A549 (cell line): ENCODE results near the gene CCDC97. TPM values are rescaled to one million over a fixed set of nuclear protein-coding genes. Genes with fewer than 3 reads are reported as not detected.

Experiments used
- ATAC-seq, 2 experiments: fragments of 200-7000 bp in 1 of 2; fragments of >200 bp in 1 of 2; cut with Nextera tagmentation in 1 of 2; cut with Tn5 transposase in 1 of 2; 3 replicates each; pipeline versions ENCODE4 v1.8.0 to v1.9.1; 2018 to 2020; ENCODE audit warnings: mild to moderate bottlenecking in 1 of 2, moderate library complexity in 1 of 2
- CTCF ChIA-PET: fragments of 300-600 bp; sonication (Branson Sonifier 250); formaldehyde crosslinking; extraction: SDS; loops from one replicate; lab custom pipeline; 2021; ENCODE audit warnings: antibody characterized with exemption, inconsistent platforms; lab: Yijun Ruan, JAX
- POLR2A ChIA-PET: fragments of 350-600 bp; formaldehyde crosslinking; extraction: SDS; loops from one replicate; lab custom pipeline; 2021; ENCODE audit warnings: antibody characterized with exemption, inconsistent platforms; lab: Yijun Ruan, JAX
- DNase-seq, 2 experiments: peaks; one replicate each; pipeline versions ENCODE4 v3.0.0 to v3.0.0-alpha.2; 2011 to 2016; ENCODE audit warnings: low read depth in 1 of 2, low spot score in 1 of 2
- FAIRE-seq: peaks from 2 replicates; lab custom pipeline; 2011; peaks lifted over from hg19 to GRCh38; lab: Jason Lieb, UNC
- H3K27ac ChIP-seq, 2 experiments: fragments of >200 bp; sonication (Bioruptor Twin); formaldehyde crosslinking; 3 replicates each; pipeline ENCODE4 v1.5.1; 2016 to 2017
- H3K4me1 ChIP-seq: fragments of >200 bp; sonication (Bioruptor Twin); formaldehyde crosslinking; 3 replicates; pipeline ENCODE4 v1.6.1; 2016
- H3K4me2 ChIP-seq: fragments of >200 bp; sonication (Bioruptor Twin); formaldehyde crosslinking; 3 replicates; pipeline ENCODE4 v1.6.1; 2016
- H3K4me3 ChIP-seq: fragments of >200 bp; sonication (Bioruptor Twin); formaldehyde crosslinking; 3 replicates; pipeline ENCODE4 v1.5.1; 2016
- H3K9me3 ChIP-seq: fragments of >200 bp; sonication (Bioruptor Twin); formaldehyde crosslinking; 3 replicates; pipeline ENCODE4 v1.6.1; 2016
- EHF ChIP-seq: fragments of 250-450 bp; sonication (Bioruptor Pico); IDR thresholded peaks from 2 replicates; pipeline ENCODE4 v1.5.0; 2020; ENCODE audit warnings: mild to moderate bottlenecking
- EHMT2 ChIP-seq: fragments of 200-600 bp; sonication (generic); IDR thresholded peaks from 2 replicates; pipeline ENCODE4 v1.6.1; 2016; ENCODE audit warnings: antibody characterized with exemption, low read depth, mild to moderate bottlenecking, moderate library complexity
- ESRRA ChIP-seq: fragments of 150-350 bp; IDR thresholded peaks from 2 replicates; pipeline ENCODE4 v1.6.1; 2014; ENCODE audit warnings: mild to moderate bottlenecking, low read length, borderline replicate concordance
- FOXS1 ChIP-seq: fragments of 250-450 bp; sonication (Bioruptor Pico); IDR thresholded peaks from 2 replicates; pipeline ENCODE4 v1.5.0; 2020; ENCODE audit warnings: mild to moderate bottlenecking, moderate library complexity
- GATA3 ChIP-seq: IDR thresholded peaks from 2 replicates; pipeline ENCODE4 v1.6.1; 2012; ENCODE audit warnings: borderline replicate concordance
- HDAC2 ChIP-seq: fragments of 200-600 bp; sonication (generic); IDR thresholded peaks from 2 replicates; pipeline ENCODE4 v1.6.1; 2016
- HEYL ChIP-seq: fragments of 250-450 bp; sonication (Bioruptor Pico); IDR thresholded peaks from 2 replicates; pipeline ENCODE4 v1.8.0; 2021; ENCODE audit warnings: mild to moderate bottlenecking, moderate library complexity
- HOXB13 ChIP-seq: fragments of 250-450 bp; sonication (Bioruptor Pico); IDR thresholded peaks from 2 replicates; pipeline ENCODE4 v1.5.0; 2020; ENCODE audit warnings: low read depth, mild to moderate bottlenecking, moderate library complexity
- KDM1A ChIP-seq: fragments of 200-600 bp; sonication (generic); IDR thresholded peaks from 2 replicates; pipeline ENCODE4 v1.6.1; 2016; ENCODE audit warnings: low read depth, mild to moderate bottlenecking
- MAFK ChIP-seq: fragments of 450-650 bp; IDR thresholded peaks from 2 replicates; pipeline ENCODE4 v1.6.1; 2014; ENCODE audit not compliant: partially characterized antibody
- POLR2A ChIP-seq: IDR thresholded peaks from 2 replicates; pipeline ENCODE4 v1.6.1; 2012; ENCODE audit warnings: mild to moderate bottlenecking, low read length
- RCOR1 ChIP-seq: fragments of 150-350 bp; IDR thresholded peaks from 2 replicates; pipeline ENCODE4 v1.6.1; 2014; ENCODE audit warnings: antibody characterized with exemption, low read length, low read depth
- RFX5 ChIP-seq: fragments of 450-650 bp; IDR thresholded peaks from 2 replicates; pipeline ENCODE4 v1.7.1; 2014; ENCODE audit warnings: antibody characterized with exemption, mild to moderate bottlenecking, moderate library complexity
- SREBF2 ChIP-seq: fragments of 450-650 bp; IDR thresholded peaks from 2 replicates; pipeline ENCODE4 v1.6.1; 2014; ENCODE audit warnings: mild to moderate bottlenecking, moderate library complexity
- TFCP2L1 ChIP-seq: fragments of 250-450 bp; sonication (Bioruptor Pico); IDR thresholded peaks from 2 replicates; pipeline ENCODE4 v1.5.0; 2021; ENCODE audit warnings: mild to moderate bottlenecking
- ZC3H11A ChIP-seq: fragments of 450-650 bp; IDR thresholded peaks from 2 replicates; pipeline ENCODE4 v1.6.1; 2014; ENCODE audit warnings: antibody characterized with exemption, mild to moderate bottlenecking
- ZNF302 ChIP-seq: fragments of 250-450 bp; sonication (Bioruptor Pico); IDR thresholded peaks from 2 replicates; pipeline ENCODE4 v1.9.0; 2021; ENCODE audit warnings: inconsistent platforms, mild to moderate bottlenecking, moderate library complexity
- ZSCAN20 ChIP-seq: fragments of 250-450 bp; sonication (Bioruptor Pico); IDR thresholded peaks from 2 replicates; pipeline ENCODE4 v1.8.0; 2022; ENCODE audit warnings: mild to moderate bottlenecking, moderate library complexity
- WGBS: methylation state at CpG from one replicate; pipeline ENCODE4 v1.1.6; 2017; ENCODE audit errors: missing lambda C conversion rate; 5-methylcytosine and 5-hydroxymethylcytosine counted together
- polyA plus RNA-seq, 4 experiments: library from polyadenylated mRNA; depleted of rRNA in 3 of 4; stranded (reverse); fragments of >200 nt; fragmentation: RNase III in 1 of 4; extraction: RNeasy Plus Mini Kit Qiagen cat#74134 plus additional on column Dnase treatment in 1 of 4; gene quantifications; 2 replicates in 3 of 4; 3 replicates in 1 of 4; pipeline ENCODE4 v1.2.3, GENCODE V29; 2011 to 2017
- TF ChIP-seq, protein P1 (sequence below): fragments of >200 bp; sonication (Bioruptor Twin); formaldehyde crosslinking; IDR thresholded peaks from 3 replicates; pipeline ENCODE4 v1.6.1; 2016
- TF ChIP-seq, protein P2 (sequence below): fragments of 450-650 bp; IDR thresholded peaks from 2 replicates; pipeline ENCODE4 v1.6.1; 2014; ENCODE audit warnings: antibody characterized with exemption
- TF ChIP-seq, protein P3 (sequence below): IDR thresholded peaks from 2 replicates; pipeline ENCODE4 v1.6.1; 2012
- TF ChIP-seq, protein P4 (sequence below): fragments of 150-350 bp; IDR thresholded peaks from 2 replicates; pipeline ENCODE4 v1.6.1; 2014; ENCODE audit warnings: low read depth, mild to moderate bottlenecking, low read length
- TF ChIP-seq, protein P5 (sequence below): fragments of >200 bp; sonication (Bioruptor Twin); formaldehyde crosslinking; IDR thresholded peaks from 3 replicates; pipeline ENCODE4 v1.5.1; 2016
- TF ChIP-seq, protein P6 (sequence below): fragments of 250-450 bp; sonication (Bioruptor Pico); IDR thresholded peaks from 2 replicates; pipeline ENCODE4 v1.5.0; 2021; ENCODE audit warnings: mild to moderate bottlenecking, moderate library complexity, borderline replicate concordance

The CCDC97 gene
- polyA plus RNA-seq, 2 of the 4 experiments (the other 2 are of a cell fraction): 18.7 to 26.8 TPM

DNA sequence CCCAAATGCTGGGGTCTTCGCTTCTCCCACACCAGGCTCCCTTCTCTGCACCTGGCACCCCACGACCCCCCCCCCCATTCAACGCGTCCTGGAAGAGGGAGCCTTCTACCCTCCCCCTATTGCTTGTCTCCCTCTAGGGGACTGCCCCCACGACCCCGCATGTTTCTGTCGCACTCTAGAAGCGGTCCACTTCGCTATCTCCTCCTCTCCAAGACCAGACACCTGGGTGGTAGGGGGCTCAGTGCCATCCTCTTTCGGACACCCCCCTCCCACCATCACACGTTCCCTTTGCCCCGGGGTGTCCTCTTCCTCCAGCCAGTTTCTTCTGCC is 42.3 kb downstream of the CCDC97 start:
- TF ChIP-seq EHMT2 (no peak), KDM1A (no peak), MAFK (no peak), RFX5 (no peak), HOXB13 (no peak), POLR2A (no peak), SREBF2 (no peak), TFCP2L1 (CRISPR knock-in tag) (no peak)
- TF ChIP-seq, protein P1, sequence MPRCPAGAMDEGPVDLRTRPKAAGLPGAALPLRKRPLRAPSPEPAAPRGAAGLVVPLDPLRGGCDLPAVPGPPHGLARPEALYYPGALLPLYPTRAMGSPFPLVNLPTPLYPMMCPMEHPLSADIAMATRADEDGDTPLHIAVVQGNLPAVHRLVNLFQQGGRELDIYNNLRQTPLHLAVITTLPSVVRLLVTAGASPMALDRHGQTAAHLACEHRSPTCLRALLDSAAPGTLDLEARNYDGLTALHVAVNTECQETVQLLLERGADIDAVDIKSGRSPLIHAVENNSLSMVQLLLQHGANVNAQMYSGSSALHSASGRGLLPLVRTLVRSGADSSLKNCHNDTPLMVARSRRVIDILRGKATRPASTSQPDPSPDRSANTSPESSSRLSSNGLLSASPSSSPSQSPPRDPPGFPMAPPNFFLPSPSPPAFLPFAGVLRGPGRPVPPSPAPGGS: no peak
- TF ChIP-seq, protein P2, sequence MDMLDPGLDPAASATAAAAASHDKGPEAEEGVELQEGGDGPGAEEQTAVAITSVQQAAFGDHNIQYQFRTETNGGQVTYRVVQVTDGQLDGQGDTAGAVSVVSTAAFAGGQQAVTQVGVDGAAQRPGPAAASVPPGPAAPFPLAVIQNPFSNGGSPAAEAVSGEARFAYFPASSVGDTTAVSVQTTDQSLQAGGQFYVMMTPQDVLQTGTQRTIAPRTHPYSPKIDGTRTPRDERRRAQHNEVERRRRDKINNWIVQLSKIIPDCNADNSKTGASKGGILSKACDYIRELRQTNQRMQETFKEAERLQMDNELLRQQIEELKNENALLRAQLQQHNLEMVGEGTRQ: no peak
- DNase-seq: no peak
- Histone ChIP-seq H3K9me3 (no peaks in the 10 kb centered on the region), H3K4me1 (peaks cover 15% of the 10 kb centered on the region), H3K27ac (peak overlapping the region; percentile 90 to 92), H3K4me3 (peak overlapping the region; percentile 72), H3K4me2 (peak overlapping the region; percentile 90)
- WGBS: under 1% methylated on average over 11 of the region's 12 CpGs
- no peak for ATAC-seq
- FAIRE-seq: no peak
- POLR2A ChIA-PET: interaction anchor here (0.8 to 5.6 kb wide), 8 partner anchors 9 to 88 kb away, joined by 3 to 96 read pairs (median 6); partner anchors contain the start of genes B9D2, CCDC97, DMAC2 and HNRNPUL1
- CTCF ChIA-PET: interaction anchor here (0.6 to 9.4 kb wide), 47 partner anchors 8 to 691 kb away, joined by 3 to 197 read pairs (median 5); partner anchors contain the start of genes B9D2, CCDC97, CYP2S1 and DMAC2

DNA sequence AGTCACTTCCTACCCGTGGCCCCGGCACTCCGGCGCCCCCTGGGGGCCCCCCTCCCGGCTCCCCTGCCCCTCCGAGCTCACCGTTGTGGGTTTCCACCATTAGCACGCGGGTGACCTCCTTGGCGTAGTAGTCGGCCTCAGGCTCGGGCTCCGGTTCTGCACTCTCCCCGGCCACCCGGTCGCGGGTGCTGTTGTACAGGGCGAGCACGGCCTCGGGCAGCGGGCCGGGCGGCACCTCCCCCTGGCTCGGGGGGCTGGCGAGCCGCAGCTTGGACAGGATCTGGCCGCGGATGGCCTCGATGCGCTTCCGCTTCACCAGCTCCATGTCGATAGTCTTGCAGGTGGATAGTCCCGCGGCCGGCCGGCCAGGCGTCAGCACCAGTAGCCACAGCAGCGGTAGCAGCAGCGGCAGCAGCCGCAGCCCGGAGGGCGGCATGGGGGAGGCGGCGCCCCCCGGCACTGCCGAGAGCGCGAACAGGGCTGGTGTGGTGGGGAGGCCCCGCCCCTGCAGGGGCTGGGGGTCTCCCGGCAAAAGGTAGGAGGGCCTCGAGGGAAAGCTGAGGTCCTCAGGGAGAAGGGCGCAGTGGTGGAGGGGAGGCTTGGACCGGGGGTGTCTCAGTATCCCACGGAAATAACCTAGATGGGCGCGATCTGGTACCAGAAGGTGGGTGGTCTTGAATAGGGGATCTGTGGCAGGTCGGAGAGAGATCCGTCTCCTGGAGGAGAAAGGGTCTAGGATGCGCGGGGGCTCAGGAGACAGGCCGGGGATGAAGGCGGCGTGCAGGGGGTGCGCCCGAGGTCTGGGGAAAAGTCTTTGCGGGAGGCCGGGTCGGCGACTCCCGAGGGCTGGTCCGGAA is 42.9 kb downstream of the CCDC97 start:
- ATAC-seq (peak; percentile 45 to 71), FAIRE-seq (no peak), DNase-seq (peak; percentile 78 to 99)
- H3K27ac ChIP-seq: peak overlapping the region; percentile 90 to 92
- POLR2A ChIA-PET: interaction anchor here (0.5 to 5.6 kb wide), 10 partner anchors 8 to 89 kb away, joined by 3 to 96 read pairs (median 6); partner anchors contain the start of genes B9D2, CCDC97, DMAC2 and HNRNPUL1
- H3K4me1 ChIP-seq: peaks cover 15% of the 10 kb centered on the region
- peak overlapping the region; percentile 90 for H3K4me2 ChIP-seq
- CTCF ChIA-PET: interaction anchor here (0.6 to 9.4 kb wide), 47 partner anchors 8 to 1084 kb away, joined by 3 to 197 read pairs (median 5); partner anchors contain the start of genes B9D2, CCDC97, CYP2S1 and DMAC2
- H3K9me3 ChIP-seq: no peaks in the 10 kb centered on the region
- 1% methylated on average over 57 of the region's 71 CpGs for WGBS
- peak overlapping the region; percentile 72 for H3K4me3 ChIP-seq
- TF ChIP-seq GATA3: no peak
- TF ChIP-seq, protein P3, sequence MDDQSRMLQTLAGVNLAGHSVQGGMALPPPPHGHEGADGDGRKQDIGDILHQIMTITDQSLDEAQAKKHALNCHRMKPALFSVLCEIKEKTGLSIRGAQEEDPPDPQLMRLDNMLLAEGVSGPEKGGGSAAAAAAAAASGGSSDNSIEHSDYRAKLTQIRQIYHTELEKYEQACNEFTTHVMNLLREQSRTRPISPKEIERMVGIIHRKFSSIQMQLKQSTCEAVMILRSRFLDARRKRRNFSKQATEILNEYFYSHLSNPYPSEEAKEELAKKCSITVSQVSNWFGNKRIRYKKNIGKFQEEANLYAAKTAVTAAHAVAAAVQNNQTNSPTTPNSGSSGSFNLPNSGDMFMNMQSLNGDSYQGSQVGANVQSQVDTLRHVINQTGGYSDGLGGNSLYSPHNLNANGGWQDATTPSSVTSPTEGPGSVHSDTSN: peak; percentile 33; the same call in 1 of the 2 replicates
- no peak for TF ChIP-seq ZNF302 (CRISPR knock-in tag)
- TF ChIP-seq, protein P4, sequence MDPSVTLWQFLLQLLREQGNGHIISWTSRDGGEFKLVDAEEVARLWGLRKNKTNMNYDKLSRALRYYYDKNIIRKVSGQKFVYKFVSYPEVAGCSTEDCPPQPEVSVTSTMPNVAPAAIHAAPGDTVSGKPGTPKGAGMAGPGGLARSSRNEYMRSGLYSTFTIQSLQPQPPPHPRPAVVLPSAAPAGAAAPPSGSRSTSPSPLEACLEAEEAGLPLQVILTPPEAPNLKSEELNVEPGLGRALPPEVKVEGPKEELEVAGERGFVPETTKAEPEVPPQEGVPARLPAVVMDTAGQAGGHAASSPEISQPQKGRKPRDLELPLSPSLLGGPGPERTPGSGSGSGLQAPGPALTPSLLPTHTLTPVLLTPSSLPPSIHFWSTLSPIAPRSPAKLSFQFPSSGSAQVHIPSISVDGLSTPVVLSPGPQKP: no peak
- TF ChIP-seq HDAC2: peak; percentile 31; the same call in 1 of the 2 replicates
- TF ChIP-seq HEYL (CRISPR knock-in tag): no peak
- no peak for TF ChIP-seq SREBF2
- no peak for TF ChIP-seq RCOR1
- TF ChIP-seq, protein P5, sequence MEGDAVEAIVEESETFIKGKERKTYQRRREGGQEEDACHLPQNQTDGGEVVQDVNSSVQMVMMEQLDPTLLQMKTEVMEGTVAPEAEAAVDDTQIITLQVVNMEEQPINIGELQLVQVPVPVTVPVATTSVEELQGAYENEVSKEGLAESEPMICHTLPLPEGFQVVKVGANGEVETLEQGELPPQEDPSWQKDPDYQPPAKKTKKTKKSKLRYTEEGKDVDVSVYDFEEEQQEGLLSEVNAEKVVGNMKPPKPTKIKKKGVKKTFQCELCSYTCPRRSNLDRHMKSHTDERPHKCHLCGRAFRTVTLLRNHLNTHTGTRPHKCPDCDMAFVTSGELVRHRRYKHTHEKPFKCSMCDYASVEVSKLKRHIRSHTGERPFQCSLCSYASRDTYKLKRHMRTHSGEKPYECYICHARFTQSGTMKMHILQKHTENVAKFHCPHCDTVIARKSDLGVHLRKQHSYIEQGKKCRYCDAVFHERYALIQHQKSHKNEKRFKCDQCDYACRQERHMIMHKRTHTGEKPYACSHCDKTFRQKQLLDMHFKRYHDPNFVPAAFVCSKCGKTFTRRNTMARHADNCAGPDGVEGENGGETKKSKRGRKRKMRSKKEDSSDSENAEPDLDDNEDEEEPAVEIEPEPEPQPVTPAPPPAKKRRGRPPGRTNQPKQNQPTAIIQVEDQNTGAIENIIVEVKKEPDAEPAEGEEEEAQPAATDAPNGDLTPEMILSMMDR: peak; percentile 93
- no peak for TF ChIP-seq ZSCAN20
- no peak for TF ChIP-seq EHF (CRISPR knock-in tag)
- TF ChIP-seq, protein P2: no peak
- TF ChIP-seq EHMT2: no peak
- TF ChIP-seq ZC3H11A: no peak
- TF ChIP-seq, protein P6, sequence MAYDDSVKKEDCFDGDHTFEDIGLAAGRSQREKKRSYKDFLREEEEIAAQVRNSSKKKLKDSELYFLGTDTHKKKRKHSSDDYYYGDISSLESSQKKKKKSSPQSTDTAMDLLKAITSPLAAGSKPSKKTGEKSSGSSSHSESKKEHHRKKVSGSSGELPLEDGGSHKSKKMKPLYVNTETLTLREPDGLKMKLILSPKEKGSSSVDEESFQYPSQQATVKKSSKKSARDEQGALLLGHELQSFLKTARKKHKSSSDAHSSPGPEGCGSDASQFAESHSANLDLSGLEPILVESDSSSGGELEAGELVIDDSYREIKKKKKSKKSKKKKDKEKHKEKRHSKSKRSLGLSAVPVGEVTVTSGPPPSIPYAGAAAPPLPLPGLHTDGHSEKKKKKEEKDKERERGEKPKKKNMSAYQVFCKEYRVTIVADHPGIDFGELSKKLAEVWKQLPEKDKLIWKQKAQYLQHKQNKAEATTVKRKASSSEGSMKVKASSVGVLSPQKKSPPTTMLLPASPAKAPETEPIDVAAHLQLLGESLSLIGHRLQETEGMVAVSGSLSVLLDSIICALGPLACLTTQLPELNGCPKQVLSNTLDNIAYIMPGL (CRISPR knock-in tag): peak; percentile 73; the same call in 1 of the 2 replicates
- no peak for TF ChIP-seq FOXS1 (CRISPR knock-in tag)
- TF ChIP-seq ESRRA: no peak
